Karpas-422 (cell line): ENCODE results near the gene ANTXR1. TPM values are rescaled to one million over a fixed set of nuclear protein-coding genes. Genes with fewer than 3 reads are reported as not detected.

Experiments
- DNase-seq: peaks from one replicate; pipeline ENCODE4 v3.0.0-alpha.2; 2015
- H2AFZ ChIP-seq: fragments of 200-600 bp; sonication (generic); 2 replicates; pipeline ENCODE4 v1.6.1; 2014; ENCODE audit warnings: antibody characterized with exemption, low read length, mixed read lengths
- H3K27ac ChIP-seq: fragments of 200-600 bp; sonication (generic); 2 replicates; pipeline ENCODE4 v1.5.1; 2014; ENCODE audit warnings: mild to moderate bottlenecking, low read length, moderate library complexity
- H3K27me3 ChIP-seq: fragments of 200-600 bp; sonication (generic); 2 replicates; pipeline ENCODE4 v1.6.1; 2014; ENCODE audit warnings: low read length, mixed read lengths
- H3K36me3 ChIP-seq: fragments of 200-600 bp; sonication (generic); 2 replicates; pipeline ENCODE4 v1.6.1; 2014; ENCODE audit warnings: low read length, mixed read lengths; ENCODE audit not compliant: insufficient read depth
- H3K4me1 ChIP-seq: fragments of 200-600 bp; sonication (generic); 2 replicates; pipeline ENCODE4 v1.6.1; 2014; ENCODE audit warnings: mild to moderate bottlenecking, low read length, mixed read lengths
- H3K4me2 ChIP-seq: fragments of 200-600 bp; sonication (generic); 2 replicates; pipeline ENCODE4 v1.6.1; 2014; ENCODE audit warnings: low read length, low read depth, mild to moderate bottlenecking; ENCODE audit not compliant: poor library complexity, severe bottlenecking
- H3K4me3 ChIP-seq: fragments of 200-600 bp; sonication (generic); 2 replicates; pipeline ENCODE4 v1.5.1; 2014; ENCODE audit warnings: mild to moderate bottlenecking, antibody characterized with exemption, low read length, mixed read lengths
- H3K79me2 ChIP-seq: fragments of 200-600 bp; sonication (generic); 2 replicates; pipeline ENCODE4 v1.6.1; 2014; ENCODE audit warnings: mild to moderate bottlenecking, low read length, mixed read lengths
- H3K9ac ChIP-seq: fragments of 200-600 bp; sonication (generic); 2 replicates; pipeline ENCODE4 v1.6.0; 2014; ENCODE audit warnings: low read length
- H3K9me2 ChIP-seq: fragments of 200-600 bp; sonication (generic), shearing (Covaris generic); replicated peaks from 2 replicates; pipeline ENCODE4 v1.6.0; 2014; ENCODE audit warnings: mild to moderate bottlenecking, low read length, moderate library complexity; ENCODE audit not compliant: insufficient read depth
- H3K9me3 ChIP-seq: fragments of 300-700, 200-600 bp; sonication (generic); 2 replicates; pipeline ENCODE4 v1.6.1; 2014; ENCODE audit warnings: low read length, mixed read lengths
- H4K20me1 ChIP-seq: fragments of 200-600 bp; sonication (generic); 2 replicates; pipeline ENCODE4 v1.6.1; 2014; ENCODE audit warnings: mild to moderate bottlenecking, antibody characterized with exemption, low read length, low read depth; ENCODE audit not compliant: insufficient read depth
- total RNA-seq: library from RNA; depleted of rRNA; stranded (reverse); fragments of >200 nt; shearing (Covaris generic); gene quantifications from 2 replicates; pipeline ENCODE4 v1.2.3, GENCODE V29; 2014; ENCODE audit warnings: low replicate concordance

The ANTXR1 gene
- total RNA-seq, 1 experiment from 2014 or later = not detected

- H3K27me3 ChIP-seq = 0 out of 2 replicates have a peak, but pooled peaks cover 7% of the 10 kb centered on the region
- no peaks in the 10 kb centered on the region for H3K9me3 ChIP-seq
- no peaks in the 10 kb centered on the region for H4K20me1 ChIP-seq
- H3K9ac ChIP-seq = no peak overlapping the region
- no peak overlapping the region for H3K4me2 ChIP-seq
- H3K4me1 ChIP-seq = no peaks in the 10 kb centered on the region
- no peaks in the 10 kb centered on the region for H3K36me3 ChIP-seq
- no peak for DNase-seq
- no peak overlapping the region for H3K27ac ChIP-seq
- H3K9me2 ChIP-seq = no peaks in the 10 kb centered on the region
- no peaks in the 10 kb centered on the region for H3K79me2 ChIP-seq
- H2AFZ ChIP-seq = no peak overlapping the region
- H3K4me3 ChIP-seq = no peak overlapping the region
Measured at GRCh38 chr2:69061525-69061924, 48.5 kb downstream of the ANTXR1 start.

GRCh38 chr2:69062307-69062962, 49.5 kb downstream of the ANTXR1 start:
- Histone ChIP-seq H3K9me2 (no peaks in the 10 kb centered on the region), H3K4me1 (no peaks in the 10 kb centered on the region), H3K36me3 (no peaks in the 10 kb centered on the region), H3K4me2 (no peak overlapping the region), H3K4me3 (no peak overlapping the region), H3K27ac (no peak overlapping the region), H3K27me3 (0 out of 2 replicates have a peak, but pooled peaks cover 7% of the 10 kb centered on the region), H3K9ac (no peak overlapping the region), H3K79me2 (no peaks in the 10 kb centered on the region), H3K9me3 (no peaks in the 10 kb centered on the region), H2AFZ (no peak overlapping the region), H4K20me1 (no peaks in the 10 kb centered on the region)
- DNase-seq = no peak

- no peak for DNase-seq
- no peaks in the 10 kb centered on the region for H3K79me2 ChIP-seq
- no peaks in the 10 kb centered on the region for H3K36me3 ChIP-seq
- no peaks in the 10 kb centered on the region for H3K9me2 ChIP-seq
- H3K4me1 ChIP-seq = no peaks in the 10 kb centered on the region
- H2AFZ ChIP-seq = no peak overlapping the region
- no peak overlapping the region for H3K27ac ChIP-seq
- no peaks in the 10 kb centered on the region for H3K9me3 ChIP-seq
- no peak overlapping the region for H3K4me3 ChIP-seq
- no peak overlapping the region for H3K4me2 ChIP-seq
- H3K9ac ChIP-seq = no peak overlapping the region
- H4K20me1 ChIP-seq = no peaks in the 10 kb centered on the region
- H3K27me3 ChIP-seq = 0 out of 2 replicates have a peak, but pooled peaks cover 7% of the 10 kb centered on the region
Measured at GRCh38 chr2:69065735-69066336, 52.9 kb downstream of the ANTXR1 start.

- Histone ChIP-seq H3K4me3 (no peak overlapping the region), H4K20me1 (no peaks in the 10 kb centered on the region), H3K9me2 (no peaks in the 10 kb centered on the region), H3K9ac (no peak overlapping the region), H3K79me2 (no peaks in the 10 kb centered on the region), H2AFZ (no peak overlapping the region), H3K27ac (no peak overlapping the region), H3K27me3 (0 out of 2 replicates have a peak, but pooled peaks cover 7% of the 10 kb centered on the region), H3K9me3 (no peaks in the 10 kb centered on the region), H3K4me2 (no peak overlapping the region), H3K36me3 (no peaks in the 10 kb centered on the region), H3K4me1 (no peaks in the 10 kb centered on the region)
- no peak for DNase-seq
Measured at GRCh38 chr2:69067026-69067630, 54.1 kb downstream of the ANTXR1 start.

- no peaks in the 10 kb centered on the region for H3K4me1 ChIP-seq
- H3K4me3 ChIP-seq = no peak overlapping the region
- no peaks in the 10 kb centered on the region for H4K20me1 ChIP-seq
- H3K27me3 ChIP-seq = 0 out of 2 replicates have a peak, but pooled peaks cover 7% of the 10 kb centered on the region
- DNase-seq = no peak
- H3K36me3 ChIP-seq = no peaks in the 10 kb centered on the region
- no peak overlapping the region for H2AFZ ChIP-seq
- H3K79me2 ChIP-seq = no peaks in the 10 kb centered on the region
- no peaks in the 10 kb centered on the region for H3K9me3 ChIP-seq
- H3K9ac ChIP-seq = no peak overlapping the region
- no peak overlapping the region for H3K27ac ChIP-seq
- H3K4me2 ChIP-seq = no peak overlapping the region
- H3K9me2 ChIP-seq = no peaks in the 10 kb centered on the region
Measured at GRCh38 chr2:69067866-69068265, 54.9 kb downstream of the ANTXR1 start.

- no peaks in the 10 kb centered on the region for H3K79me2 ChIP-seq
- no peaks in the 10 kb centered on the region for H3K4me1 ChIP-seq
- H4K20me1 ChIP-seq = no peaks in the 10 kb centered on the region
- no peaks in the 10 kb centered on the region for H3K36me3 ChIP-seq
- H2AFZ ChIP-seq = no peak overlapping the region
- no peak for DNase-seq
- no peak overlapping the region for H3K4me3 ChIP-seq
- H3K9me3 ChIP-seq = no peaks in the 10 kb centered on the region
- H3K9ac ChIP-seq = no peak overlapping the region
- H3K4me2 ChIP-seq = no peak overlapping the region
- no peak overlapping the region for H3K27ac ChIP-seq
- H3K27me3 ChIP-seq = peaks cover 3% of the 10 kb centered on the region; the same call in 1 of the 2 replicates
- H3K9me2 ChIP-seq = no peaks in the 10 kb centered on the region
Measured at GRCh38 chr2:69070969-69071368, 58.0 kb downstream of the ANTXR1 start.

- Histone ChIP-seq H2AFZ (no peak overlapping the region), H3K4me1 (no peaks in the 10 kb centered on the region), H3K9me2 (no peaks in the 10 kb centered on the region), H3K79me2 (no peaks in the 10 kb centered on the region), H3K9me3 (no peaks in the 10 kb centered on the region), H3K27ac (no peak overlapping the region), H3K9ac (no peak overlapping the region), H3K4me3 (no peak overlapping the region), H3K4me2 (no peak overlapping the region), H3K27me3 (peaks cover 3% of the 10 kb centered on the region; the same call in 1 of the 2 replicates), H4K20me1 (no peaks in the 10 kb centered on the region), H3K36me3 (no peaks in the 10 kb centered on the region)
- DNase-seq = no peak
Measured at GRCh38 chr2:69073928-69074570, 61.1 kb downstream of the ANTXR1 start.

GRCh38 chr2:69074918-69075317, 61.9 kb downstream of the ANTXR1 start:
- Histone ChIP-seq H4K20me1 (no peaks in the 10 kb centered on the region), H3K9me3 (no peaks in the 10 kb centered on the region), H3K36me3 (no peaks in the 10 kb centered on the region), H3K4me3 (no peak overlapping the region), H3K27ac (no peak overlapping the region), H3K4me2 (no peak overlapping the region), H3K9me2 (no peaks in the 10 kb centered on the region), H3K9ac (no peak overlapping the region), H2AFZ (no peak overlapping the region), H3K79me2 (no peaks in the 10 kb centered on the region), H3K27me3 (peaks cover 3% of the 10 kb centered on the region; the same call in 1 of the 2 replicates), H3K4me1 (no peaks in the 10 kb centered on the region)
- DNase-seq = no peak
